ENCODE measurements around the gene CSRNP2.
"Not testable (repeated sequence)": the region's sequence is repeated elsewhere in the genome, so short reads cannot be mapped to it uniquely, and the experiment has no call there.

Gene CSRNP2

GRCh38 chr12:51025836-51026638, 57.4 kb downstream of the CSRNP2 start, which contains the start of gene SLC11A2:
TSS of gene SLC11A2 (minus strand) at chr12:51026384. CDS start at chr12:51010728, 15,656 bp downstream.
- peak; percentile 86 for DNase-seq

DNA sequence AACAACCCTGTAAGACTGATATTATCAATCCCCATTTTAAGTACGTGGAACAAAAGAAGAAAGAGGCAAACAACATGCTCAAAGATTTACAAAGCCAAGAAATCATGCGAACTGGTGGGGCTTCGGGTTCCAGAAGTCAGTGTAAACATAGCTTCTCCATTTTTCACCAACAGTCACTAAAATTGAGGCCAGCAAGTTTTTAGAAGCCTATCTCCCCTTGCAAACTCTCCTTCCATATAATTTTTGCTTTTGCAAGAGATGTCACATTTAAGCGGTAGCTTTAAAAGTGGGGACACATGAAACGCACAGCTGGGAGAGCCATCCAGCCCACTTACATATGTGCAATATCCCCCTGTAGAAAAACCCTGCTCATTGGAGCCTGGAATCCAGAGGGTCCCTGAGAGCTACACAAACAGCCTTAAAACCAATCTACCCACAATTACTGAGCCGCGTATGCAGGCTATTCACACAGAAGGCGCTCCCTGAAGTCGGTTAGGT, 58.0 kb downstream of the CSRNP2 start:
- no peak for DNase-seq

DNA sequence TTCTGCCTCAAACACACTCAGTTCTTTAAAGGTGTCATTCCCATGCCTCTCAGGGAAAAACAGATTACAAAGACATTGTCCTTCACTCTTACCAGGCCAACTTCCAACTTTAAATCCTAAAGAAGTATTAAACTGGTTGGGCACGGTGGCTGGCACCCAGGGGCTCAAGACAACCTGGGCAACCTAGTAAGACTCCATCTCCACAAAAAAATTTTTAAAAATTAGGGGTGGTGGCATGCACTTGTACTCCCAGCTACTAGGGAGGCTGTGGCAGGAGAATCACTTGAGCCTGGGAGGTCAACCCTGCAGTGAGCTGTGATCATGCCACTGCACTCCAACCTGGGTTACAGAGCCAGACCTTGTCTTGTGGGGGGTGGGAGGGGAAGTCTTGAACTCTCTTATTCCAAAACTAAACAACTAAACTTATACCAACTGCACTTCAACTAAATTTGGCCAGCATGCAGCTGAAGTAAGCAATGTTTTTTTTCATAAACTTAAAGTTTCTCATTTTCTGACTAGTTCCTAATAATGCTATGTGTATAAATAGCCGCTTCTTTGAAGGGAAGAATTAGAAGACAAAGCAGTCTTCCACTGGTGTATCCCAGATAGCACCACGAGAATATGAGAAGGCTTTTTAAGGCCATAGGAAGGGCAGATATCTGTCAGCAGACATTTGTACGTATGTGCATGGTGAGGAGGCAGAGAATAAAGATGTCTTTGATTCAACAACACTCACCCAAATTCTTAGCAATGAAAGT, 59.6 kb downstream of the CSRNP2 start:
- DNase-seq: no peak

DNA sequence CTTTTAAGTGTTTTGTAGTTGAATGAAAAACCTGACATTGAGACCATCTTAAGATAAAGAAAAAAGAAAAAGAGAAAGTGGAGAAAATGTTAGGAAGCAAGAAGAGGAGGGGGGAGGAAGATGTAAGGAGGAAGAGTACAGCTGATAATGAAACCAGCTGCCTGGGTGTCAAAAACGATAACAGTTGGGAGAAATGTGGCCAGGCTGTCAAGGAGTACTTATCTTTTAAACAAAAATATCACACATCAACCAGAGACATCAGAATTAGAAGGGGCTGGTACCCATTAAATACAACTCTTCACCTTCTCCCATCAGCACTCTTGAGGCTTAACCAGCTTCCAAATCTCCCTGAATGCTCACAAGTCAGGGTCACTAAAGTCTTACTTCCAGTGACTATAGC, 61.7 kb downstream of the CSRNP2 start:
- no peak for DNase-seq

DNA sequence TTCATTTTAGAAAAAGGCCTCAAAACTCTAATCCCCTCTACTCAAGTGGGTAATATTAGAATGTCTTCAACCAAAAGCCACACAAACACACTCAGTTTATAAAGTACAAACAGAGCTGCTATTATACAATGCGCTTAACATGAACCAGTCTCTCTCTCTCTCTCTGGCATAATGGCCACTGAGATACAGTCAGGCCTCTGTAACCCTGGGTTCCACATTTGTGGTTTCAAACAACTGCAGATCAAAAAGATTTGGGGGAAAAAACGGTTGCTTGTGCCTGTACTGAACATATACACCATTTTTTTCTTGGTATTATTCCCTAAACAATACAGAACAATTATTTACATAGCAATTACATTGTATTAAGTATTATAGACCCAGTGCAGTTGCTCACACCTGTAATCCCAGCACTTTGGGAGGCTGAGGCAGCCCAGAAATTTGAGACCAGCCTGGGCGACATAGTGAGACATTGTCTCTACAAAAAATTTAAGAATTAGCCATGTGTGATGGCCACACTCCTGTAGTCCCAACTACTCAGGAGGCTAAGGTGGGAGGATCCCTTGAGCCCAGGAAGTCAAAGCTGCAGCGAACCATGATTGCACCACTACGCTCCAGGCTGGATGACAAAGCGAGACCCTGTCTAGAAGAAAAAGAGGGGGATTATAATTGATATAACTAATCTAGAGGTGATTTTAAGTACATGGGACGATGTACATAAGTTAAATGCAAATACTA, 62.8 kb downstream of the CSRNP2 start:
- no peak for DNase-seq

GRCh38 chr12:51019927-51020326, 63.5 kb downstream of the CSRNP2 start:
- DNase-seq: no peak

- DNase-seq: no peak
Measured at GRCh38 chr12:51018956-51019355, 64.4 kb downstream of the CSRNP2 start.

DNA sequence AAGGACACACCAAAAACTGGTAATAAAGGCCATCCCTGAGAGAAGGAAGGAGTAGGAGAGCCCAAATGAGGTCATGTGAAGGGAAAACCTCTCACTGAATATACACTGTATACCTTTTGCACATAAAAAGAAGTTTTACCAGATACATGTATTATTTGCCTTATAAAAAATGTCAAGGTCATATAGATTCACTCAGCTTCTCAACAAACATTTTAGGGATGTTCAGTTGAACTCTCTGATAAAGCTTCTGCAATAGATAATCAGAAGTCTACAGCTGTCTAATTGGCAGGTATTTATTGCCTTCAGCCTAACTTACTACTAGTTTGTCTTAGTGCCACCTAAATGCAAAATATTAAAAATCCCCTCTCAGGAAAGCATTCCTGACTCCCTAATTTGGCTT, 65.9 kb downstream of the CSRNP2 start:
- no peak for DNase-seq

GRCh38 chr12:51014467-51014866, 68.9 kb downstream of the CSRNP2 start:
- not testable (repeated sequence) for DNase-seq

DNA sequence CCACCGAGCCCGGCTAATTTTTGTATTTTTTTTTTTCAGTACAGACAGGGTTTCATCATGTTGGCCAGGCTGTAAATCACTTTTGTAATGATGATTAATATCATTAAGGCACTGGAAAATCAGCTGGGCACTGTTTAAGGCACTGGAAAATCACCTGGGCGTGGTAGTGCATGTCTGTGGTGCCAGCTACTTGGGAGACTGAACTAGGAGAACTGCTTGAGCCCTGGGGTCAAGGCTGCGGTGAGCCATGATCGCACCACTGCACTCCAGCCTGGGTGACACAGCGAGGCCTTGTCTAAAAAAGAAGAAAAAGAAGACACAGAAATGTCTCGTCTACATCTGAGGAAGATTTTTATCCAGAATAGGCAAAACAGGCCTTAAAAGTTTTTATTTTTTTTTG, 70.0 kb downstream of the CSRNP2 start:
- DNase-seq: no peak

GRCh38 chr12:51012570-51013236, 70.7 kb downstream of the CSRNP2 start:
- DNase-seq: no peak

DNA sequence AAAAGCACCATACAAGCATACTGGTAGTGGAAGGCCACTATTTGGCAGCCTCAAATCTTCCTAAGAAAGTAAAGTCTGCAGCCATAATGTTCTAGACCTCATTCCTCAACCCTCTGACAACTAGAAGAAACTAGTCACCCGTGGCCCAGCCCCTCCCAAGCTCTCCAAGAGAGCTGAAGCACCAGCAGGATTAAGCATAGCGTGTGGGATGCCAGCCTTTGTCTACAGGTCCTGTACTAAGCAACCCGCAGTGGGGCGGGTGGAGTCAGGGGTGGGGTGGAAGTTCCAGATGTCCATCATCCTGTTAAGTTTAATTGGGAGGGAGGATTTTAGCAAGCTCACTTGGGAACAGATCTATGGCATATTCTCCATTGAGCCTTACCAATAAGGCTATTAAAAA, 71.4 kb downstream of the CSRNP2 start:
- DNase-seq: no peak
